IPS-18c (cell line): ENCODE data around the gene FOXL2.

Experiments used
- H3K4me3 ChIP-seq: 2 replicates; pipeline ENCODE4 v1.7.0; 2013; ENCODE audit warnings: low read depth, mild to moderate bottlenecking, low read length, moderate library complexity; ENCODE audit not compliant: insufficient read depth
- H3K9me3 ChIP-seq: one replicate; pipeline ENCODE4 v1.6.1; 2013; ENCODE audit warnings: mild to moderate bottlenecking, low read length, moderate library complexity; ENCODE audit not compliant: control insufficient read depth, insufficient read depth

FOXL2 gene

DNA sequence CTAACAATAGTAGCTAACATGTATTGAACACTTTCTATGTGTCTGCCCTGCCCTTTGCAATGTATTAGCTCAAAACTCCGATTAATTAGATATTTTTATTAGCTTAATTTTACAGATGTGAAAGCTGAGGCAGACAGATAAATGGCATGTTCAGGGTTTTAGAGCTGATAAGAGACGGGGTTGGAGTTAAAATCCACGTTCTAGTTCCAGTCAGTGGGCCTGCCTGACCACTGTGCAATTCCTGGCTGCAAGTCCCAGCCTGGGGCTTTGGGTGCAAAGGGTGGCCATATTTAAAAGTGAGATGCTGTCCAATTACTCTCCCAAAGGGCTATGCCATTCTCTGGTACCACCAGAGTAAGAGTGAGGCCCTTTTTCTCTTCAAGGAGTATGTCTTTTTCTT, 33.2 kb downstream of the FOXL2 start:
- no peaks in the 10 kb centered on the region for H3K9me3 ChIP-seq
- H3K4me3 ChIP-seq = no peak overlapping the region

DNA sequence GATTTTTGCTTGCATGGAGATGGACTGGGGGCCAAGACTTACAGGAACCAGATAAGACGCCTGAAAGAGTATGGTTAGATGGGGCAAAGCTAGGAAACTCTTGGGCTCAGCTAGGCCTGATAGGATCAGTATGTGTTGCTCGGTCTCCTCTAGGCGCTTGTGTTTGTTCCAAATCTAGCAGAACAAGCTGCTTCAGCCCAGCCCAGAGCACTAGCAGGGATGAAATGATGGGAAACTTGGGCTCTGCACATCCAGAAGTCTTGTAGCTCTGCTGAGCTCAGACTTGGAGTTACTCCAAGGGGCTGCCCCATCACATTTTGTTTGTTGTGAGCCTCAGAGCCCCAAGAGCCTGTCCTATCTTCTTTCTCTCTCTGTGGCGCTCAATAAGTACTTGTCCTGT, 34.7 kb downstream of the FOXL2 start:
- Histone ChIP-seq H3K4me3 (no peak overlapping the region), H3K9me3 (no peaks in the 10 kb centered on the region)

DNA sequence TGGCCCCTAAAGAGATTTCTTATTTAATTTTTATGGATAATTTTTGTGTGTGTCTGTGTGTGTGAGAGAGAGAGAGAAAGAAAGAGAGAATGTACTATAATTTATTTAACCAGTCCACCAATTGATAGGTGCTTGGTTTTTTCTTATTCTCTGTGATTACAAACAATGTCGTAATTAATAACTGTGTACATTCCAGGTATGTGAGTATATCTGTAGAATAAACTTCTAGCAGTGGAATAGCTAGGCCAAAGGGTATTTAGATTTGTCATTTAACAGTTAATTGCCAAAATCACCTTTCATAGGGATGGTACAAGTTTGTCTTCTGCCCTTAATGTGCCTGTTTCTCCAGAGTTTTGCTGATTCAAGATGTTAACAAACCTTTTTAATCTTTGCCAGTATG, 35.3 kb downstream of the FOXL2 start:
- no peaks in the 10 kb centered on the region for H3K9me3 ChIP-seq
- no peak overlapping the region for H3K4me3 ChIP-seq

DNA sequence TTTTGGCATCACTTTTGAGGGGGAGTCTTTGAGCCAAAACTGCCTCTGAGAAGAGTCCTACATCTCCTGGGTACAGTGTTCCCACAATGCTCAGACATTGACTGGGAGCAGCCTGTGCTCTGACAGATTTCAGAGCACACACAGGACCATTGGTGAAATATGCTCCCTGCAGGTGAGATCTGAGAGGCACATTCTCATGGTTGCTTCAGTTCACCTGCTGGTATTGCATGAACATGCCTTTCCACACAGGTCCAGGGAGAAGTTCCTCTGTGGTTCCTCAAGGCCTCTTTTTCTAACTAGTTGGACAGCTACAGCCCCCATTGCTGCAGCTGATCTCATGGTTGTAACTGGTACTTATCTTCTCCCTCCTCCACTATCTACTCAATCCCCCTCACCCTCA, 37.0 kb downstream of the FOXL2 start:
- Histone ChIP-seq H3K4me3 (no peak overlapping the region), H3K9me3 (no peaks in the 10 kb centered on the region)

DNA sequence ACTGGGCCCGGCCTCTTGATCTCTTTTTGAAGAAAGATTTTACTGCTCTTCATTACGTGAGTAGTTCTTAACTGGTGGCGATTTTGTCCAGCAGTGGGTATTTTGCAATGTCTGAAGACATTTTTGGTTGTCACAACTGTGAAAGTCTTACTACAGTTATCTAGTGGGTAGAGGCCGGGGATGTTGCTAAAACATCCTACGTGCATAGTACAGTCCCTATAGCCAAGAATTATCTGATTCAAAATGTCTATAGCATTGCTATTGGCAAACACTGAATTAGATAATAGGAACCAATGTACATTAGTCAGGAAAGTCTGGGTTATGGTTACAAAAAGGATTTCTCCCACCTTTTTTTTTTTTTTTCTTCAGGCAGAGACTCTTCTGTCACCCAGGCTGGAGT, 38.1 kb downstream of the FOXL2 start:
- Histone ChIP-seq H3K9me3 (no peaks in the 10 kb centered on the region), H3K4me3 (no peak overlapping the region)

DNA sequence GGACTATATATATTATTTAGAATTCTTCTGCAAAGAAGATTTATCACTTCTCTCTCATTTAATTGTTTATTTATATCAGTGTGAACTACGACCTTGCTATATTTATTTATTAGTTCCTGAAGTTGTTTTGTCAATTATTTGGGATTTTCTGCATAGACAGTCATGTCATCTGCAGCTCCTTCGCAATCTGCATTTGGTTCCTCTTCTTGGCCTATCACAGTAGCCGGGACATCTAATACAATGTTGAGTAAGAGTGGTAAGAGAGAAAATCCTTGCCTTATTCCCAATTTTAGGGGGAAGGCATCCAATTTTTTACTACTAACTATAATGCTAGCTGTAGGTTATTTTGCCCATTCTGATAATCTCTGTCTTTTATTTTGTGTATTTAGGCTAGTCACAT, 39.4 kb downstream of the FOXL2 start:
- H3K9me3 ChIP-seq = peaks cover 3% of the 10 kb centered on the region
- no peak overlapping the region for H3K4me3 ChIP-seq

DNA sequence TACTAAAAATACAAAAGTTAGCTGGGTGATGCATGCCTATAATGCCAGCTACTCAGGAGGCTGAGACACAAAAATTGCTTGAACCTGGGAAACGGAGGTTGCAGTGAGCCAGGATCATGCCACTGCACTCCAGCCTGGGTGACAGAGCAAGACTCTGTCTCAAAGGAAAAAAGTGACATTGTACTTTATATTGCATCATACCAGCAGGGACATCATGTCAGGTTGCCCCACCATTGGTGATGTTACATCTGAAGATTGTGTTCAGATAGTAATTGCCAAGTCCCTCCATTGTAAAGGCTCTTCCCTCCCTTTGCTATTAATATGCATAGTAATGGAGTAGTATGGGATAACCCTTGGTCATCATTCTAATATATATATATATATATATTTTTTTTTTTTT, 44.8 kb downstream of the FOXL2 start:
- Histone ChIP-seq H3K9me3 (peaks cover 3% of the 10 kb centered on the region), H3K4me3 (no peak overlapping the region)

DNA sequence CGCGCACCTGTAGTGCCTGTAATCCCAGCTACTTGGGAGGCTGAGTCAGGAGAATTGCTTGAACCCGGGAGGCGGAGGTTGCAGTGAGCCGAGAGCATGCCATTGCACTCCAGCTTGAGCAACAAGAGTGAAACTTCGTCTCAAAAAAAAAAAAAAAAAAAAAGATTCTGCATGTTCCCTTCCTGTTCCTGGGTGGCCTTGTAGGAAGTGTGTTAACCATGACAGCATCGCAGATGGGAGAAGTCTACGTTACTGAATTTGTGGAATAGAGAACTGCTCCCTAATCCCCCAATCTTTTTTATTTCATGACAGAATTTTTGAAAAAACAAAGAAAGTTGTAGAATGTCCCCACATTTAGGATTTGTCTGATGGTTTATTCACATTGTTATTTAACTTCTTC, 45.4 kb downstream of the FOXL2 start:
- Histone ChIP-seq H3K4me3 (no peak overlapping the region), H3K9me3 (peaks cover 3% of the 10 kb centered on the region)

DNA sequence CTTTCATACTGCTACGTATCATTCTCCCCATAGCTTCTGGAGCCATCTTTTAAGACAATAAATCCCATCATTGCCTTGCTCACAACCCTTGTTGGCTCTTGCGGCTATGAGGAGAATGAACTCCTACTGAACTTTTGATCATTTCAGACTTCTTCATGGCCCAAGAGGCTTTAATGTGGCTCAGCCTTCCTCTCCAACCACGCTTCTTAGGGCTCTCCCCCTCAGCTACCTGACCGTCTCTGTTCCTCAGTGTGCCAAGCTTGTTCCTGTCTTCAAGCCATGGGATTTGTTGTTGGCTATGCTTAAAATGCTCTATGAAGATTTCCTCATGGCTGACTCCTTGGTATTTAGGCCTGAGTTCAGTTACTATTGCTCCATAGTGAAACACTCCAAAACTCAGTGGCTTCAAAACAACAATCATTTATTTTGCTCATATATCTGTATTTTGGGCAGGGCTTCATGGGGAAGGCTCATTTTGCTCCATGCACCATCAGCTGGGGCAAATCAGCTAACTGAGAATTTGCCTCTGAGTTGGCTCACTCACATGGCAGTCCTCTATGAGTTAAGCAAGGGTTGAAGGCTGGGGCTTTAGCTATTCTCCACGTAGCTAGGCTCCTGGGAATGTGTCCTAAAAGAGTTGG, 47.5 kb downstream of the FOXL2 start:
- Histone ChIP-seq H3K9me3 (peaks cover 3% of the 10 kb centered on the region), H3K4me3 (no peak overlapping the region)

DNA sequence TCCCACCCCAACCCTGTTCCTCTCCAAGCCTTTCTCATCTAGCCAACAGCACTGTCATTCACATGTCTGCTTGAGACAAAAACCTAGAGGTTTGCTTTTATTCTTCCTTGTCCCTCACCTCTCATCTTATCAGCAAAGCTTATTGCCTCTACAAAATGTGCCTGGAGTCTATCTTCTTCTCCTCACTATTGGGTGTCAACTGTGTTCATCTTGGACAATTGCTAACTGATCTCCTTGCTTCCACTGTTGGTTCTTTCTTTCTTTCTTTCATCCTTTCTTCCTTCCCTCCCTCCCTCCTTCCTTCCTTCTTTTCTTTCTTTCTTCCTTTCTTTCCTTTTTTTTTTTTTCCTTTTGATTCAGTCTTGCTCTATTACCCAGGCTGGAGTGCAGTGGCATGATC, 48.2 kb downstream of the FOXL2 start:
- Histone ChIP-seq H3K4me3 (no peak overlapping the region), H3K9me3 (peaks cover 3% of the 10 kb centered on the region)

DNA sequence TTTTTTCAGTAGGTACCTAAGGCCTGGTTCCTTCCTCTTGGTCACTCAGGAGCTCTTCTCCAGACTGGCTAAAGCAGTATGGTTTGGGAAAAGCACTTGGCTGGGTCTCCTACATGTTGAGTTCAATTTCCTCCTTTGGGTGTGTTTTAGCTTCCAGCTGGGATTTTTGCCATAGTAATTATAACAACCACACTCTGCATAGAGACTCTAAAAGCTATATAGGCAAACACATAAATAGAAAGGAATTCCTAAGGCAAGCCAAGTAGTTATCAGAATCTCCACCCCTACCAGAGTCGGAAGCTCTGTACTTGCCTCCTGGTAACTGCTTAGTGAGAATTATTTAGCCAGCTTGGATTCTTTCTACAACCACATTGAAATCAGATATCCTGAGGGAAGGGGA, 48.6 kb downstream of the FOXL2 start:
- Histone ChIP-seq H3K9me3 (peaks cover 3% of the 10 kb centered on the region), H3K4me3 (no peak overlapping the region)
